ENCODE measurements around the gene UBQLNL.

Gene UBQLNL

GRCh38 chr11:5553343-5553742 lies 36.8 kb upstream of the UBQLNL start (continued):
- TF ChIP-seq ZNF549 (tag by site-specific recombination; IDR thresholded peaks at IDR 0.05): no peak
- TF ChIP-seq PRDM6 (tag by site-specific recombination; IDR thresholded peaks at IDR 0.05): no peak

GRCh38 chr11:5550440-5551095 lies 34.1 kb upstream of the UBQLNL start:
- Histone ChIP-seq H3K27ac (ENCODE audit: extremely low read depth, low read depth, low read length) (no peak overlapping the region), H3K36me3 (ENCODE audit: control insufficient read depth in 2 of 2, insufficient read depth in 1 of 2, low read length in 2 of 2) (no peaks in the 10 kb centered on the region), H3K4me3 (ENCODE audit: low read depth, low read length) (no peak overlapping the region), H3K4me1 (ENCODE audit: control insufficient read depth, insufficient read depth, low read length) (no peaks in the 10 kb centered on the region), H3K9me3 (ENCODE audit: control insufficient read depth, insufficient read depth, low read depth, low read length) (no peaks in the 10 kb centered on the region)
- ChIA-PET POLR2A (no interaction called here), CTCF (no interaction called here)
- no peak for TF ChIP-seq ZNF623 (tag by site-specific recombination; IDR thresholded peaks at IDR 0.05)
- no peak for TF ChIP-seq ZNF324 (tag by site-specific recombination; IDR thresholded peaks at IDR 0.05)
- no peak for TF ChIP-seq HOXD13 (CRISPR knock-in tag; IDR thresholded peaks at IDR 0.05; ENCODE audit: borderline replicate concordance)
- no peak for TF ChIP-seq ZBTB17 (tag by site-specific recombination; IDR thresholded peaks at IDR 0.05)

DNA sequence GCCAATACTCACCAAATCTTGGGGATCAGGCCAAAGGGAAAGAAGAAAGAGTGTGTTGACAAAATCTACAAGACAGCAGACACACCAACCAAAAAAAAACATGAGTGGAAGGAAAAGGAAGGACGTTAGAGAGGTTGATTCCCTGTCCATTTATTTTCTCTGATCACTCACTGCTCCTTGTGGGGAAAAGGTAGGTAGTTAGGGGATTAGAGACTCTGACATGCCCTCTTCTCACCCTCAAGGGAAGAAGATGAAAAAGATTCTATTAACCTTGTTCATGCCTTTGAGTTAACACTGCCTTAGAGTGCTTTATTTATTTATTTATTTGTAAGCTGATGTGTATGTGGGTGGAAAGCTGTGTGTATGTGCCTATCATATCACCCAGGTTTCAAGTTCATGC lies 31.9 kb upstream of the UBQLNL start, which contains the start of gene OR52H1:
Gene OR52H1 (minus strand): TSS at position 101 of the 400 bp plus-strand sequence. CDS start 3,035 bp downstream, outside the sequence.
- Histone ChIP-seq H3K4me3 (ENCODE audit: low read depth, low read length) (no peak within 1 kb of the TSS), H3K4me1 (ENCODE audit: control insufficient read depth, insufficient read depth, low read length) (no peaks in the 10 kb centered on the region), H3K36me3 (ENCODE audit: control insufficient read depth in 2 of 2, insufficient read depth in 1 of 2, low read length in 2 of 2) (no peaks in the 10 kb centered on the region), H3K9me3 (ENCODE audit: control insufficient read depth, insufficient read depth, low read depth, low read length) (no peaks in the 10 kb centered on the region), H3K27ac (ENCODE audit: extremely low read depth, low read depth, low read length) (no peak within 1 kb of the TSS)
- TF ChIP-seq MEIS1 (CRISPR knock-in tag; IDR thresholded peaks at IDR 0.05; ENCODE audit: borderline replicate concordance) (no peak), ZNF324 (tag by site-specific recombination; IDR thresholded peaks at IDR 0.05) (no peak), ZNF391 (tag by site-specific recombination; IDR thresholded peaks at IDR 0.05; ENCODE audit: borderline replicate concordance, low read depth) (no peak), KLF8 (tag by site-specific recombination; IDR thresholded peaks at IDR 0.05) (no peak), ZNF114 (tag by site-specific recombination; IDR thresholded peaks at IDR 0.05) (no peak), ZNF529 (tag by site-specific recombination; IDR thresholded peaks at IDR 0.05; ENCODE audit: insufficient replicate concordance) (no peak), ZNF311 (tag by site-specific recombination; IDR thresholded peaks at IDR 0.05; ENCODE audit: borderline replicate concordance) (no peak)
- CTCF ChIA-PET: no interaction called here
- POLR2A ChIA-PET: no interaction called here

DNA sequence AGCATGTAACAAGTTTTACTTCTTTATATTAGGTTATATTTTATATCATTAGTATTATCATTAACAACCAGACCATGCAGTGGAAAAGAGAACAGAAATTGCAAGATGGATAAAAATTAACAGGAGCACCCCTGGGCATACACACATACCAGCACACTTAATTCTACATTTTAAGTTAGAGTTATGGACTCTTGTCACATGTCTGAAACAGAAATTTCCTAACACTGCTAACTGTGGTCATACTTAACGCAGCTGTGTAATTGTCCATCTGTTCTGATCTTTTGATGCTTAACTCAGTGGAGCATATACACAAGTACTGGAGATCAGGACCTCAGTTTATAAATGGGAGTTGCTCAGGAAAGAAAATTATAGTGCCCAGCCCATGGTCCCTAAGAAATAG lies 31.5 kb upstream of the UBQLNL start:
- Histone ChIP-seq H3K27ac (ENCODE audit: extremely low read depth, low read depth, low read length) (no peak overlapping the region), H3K9me3 (ENCODE audit: control insufficient read depth, insufficient read depth, low read depth, low read length) (no peaks in the 10 kb centered on the region), H3K4me3 (ENCODE audit: low read depth, low read length) (no peak overlapping the region), H3K4me1 (ENCODE audit: control insufficient read depth, insufficient read depth, low read length) (no peaks in the 10 kb centered on the region), H3K36me3 (ENCODE audit: control insufficient read depth in 2 of 2, insufficient read depth in 1 of 2, low read length in 2 of 2) (no peaks in the 10 kb centered on the region)
- TF ChIP-seq ZFHX2 (tag by site-specific recombination; conservative IDR thresholded peaks at IDR 0.05): no peak
- ChIA-PET POLR2A (no interaction called here), CTCF (no interaction called here)

GRCh38 chr11:5546457-5546856 lies 30.0 kb upstream of the UBQLNL start:
- CTCF ChIA-PET: interaction anchor here (0.7 kb wide), 1 partner anchor 70 kb away, joined by 4 read pairs; no protein-coding TSS in a partner anchor
- TF ChIP-seq ZNF585B (tag by site-specific recombination; IDR thresholded peaks at IDR 0.05) (no peak), ZNF600 (tag by site-specific recombination; IDR thresholded peaks at IDR 0.05) (no peak), RBAK (tag by site-specific recombination; IDR thresholded peaks at IDR 0.05) (no peak), ZBTB21 (tag by site-specific recombination; IDR thresholded peaks at IDR 0.05) (no peak), ZNF76 (tag by site-specific recombination; IDR thresholded peaks at IDR 0.05; ENCODE audit: borderline replicate concordance, low read depth) (no peak), ZNF560 (tag by site-specific recombination; IDR thresholded peaks at IDR 0.05; ENCODE audit: borderline replicate concordance) (no peak), PRDM4 (tag by site-specific recombination; IDR thresholded peaks at IDR 0.05) (no peak), GLIS2 (tag by site-specific recombination; IDR thresholded peaks at IDR 0.05) (no peak)
- TF ChIP-seq, protein P1, sequence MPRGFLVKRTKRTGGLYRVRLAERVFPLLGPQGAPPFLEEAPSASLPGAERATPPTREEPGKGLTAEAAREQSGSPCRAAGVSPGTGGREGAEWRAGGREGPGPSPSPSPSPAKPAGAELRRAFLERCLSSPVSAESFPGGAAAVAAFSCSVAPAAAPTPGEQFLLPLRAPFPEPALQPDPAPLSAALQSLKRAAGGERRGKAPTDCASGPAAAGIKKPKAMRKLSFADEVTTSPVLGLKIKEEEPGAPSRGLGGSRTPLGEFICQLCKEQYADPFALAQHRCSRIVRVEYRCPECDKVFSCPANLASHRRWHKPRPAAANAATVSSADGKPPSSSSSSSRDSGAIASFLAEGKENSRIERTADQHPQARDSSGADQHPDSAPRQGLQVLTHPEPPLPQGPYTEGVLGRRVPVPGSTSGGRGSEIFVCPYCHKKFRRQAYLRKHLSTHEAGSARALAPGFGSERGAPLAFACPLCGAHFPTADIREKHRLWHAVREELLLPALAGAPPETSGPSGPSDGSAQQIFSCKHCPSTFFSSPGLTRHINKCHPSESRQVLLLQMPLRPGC (tag by site-specific recombination; IDR thresholded peaks at IDR 0.05): no peak

More at GRCh38 chr11:5546457-5546856, 30.0 kb upstream of the UBQLNL start:
- POLR2A ChIA-PET: no interaction called here
- H3K4me3 ChIP-seq (ENCODE audit: low read depth, low read length): no peak overlapping the region
- H3K36me3 ChIP-seq (ENCODE audit: control insufficient read depth in 2 of 2, insufficient read depth in 1 of 2, low read length in 2 of 2): no peaks in the 10 kb centered on the region
- H3K4me1 ChIP-seq (ENCODE audit: control insufficient read depth, insufficient read depth, low read length): no peaks in the 10 kb centered on the region
- no peak overlapping the region for H3K27ac ChIP-seq (ENCODE audit: extremely low read depth, low read depth, low read length)
- no peaks in the 10 kb centered on the region for H3K9me3 ChIP-seq (ENCODE audit: control insufficient read depth, insufficient read depth, low read depth, low read length)

Measured in HEK293 (cell line).